Fibroblast of lung (primary cell): Measurements from ENCODE around the gene SLX9. TPM values are rescaled to one million over a fixed set of nuclear protein-coding genes. Genes with fewer than 3 reads are reported as not detected.

Experiments
- DNase-seq, 2 donors: peaks; one replicate each; pipeline versions ENCODE4 v3.0.0 to v3.0.0-alpha.2; 2010; ENCODE audit warnings: low read depth in 2 of 2
- H2AFZ ChIP-seq: 2 replicates; pipeline ENCODE4 v1.5.1; 2012; ENCODE audit warnings: low read length, control low read depth, inconsistent platforms
- H3K27ac ChIP-seq: 2 replicates; pipeline ENCODE4 v1.5.1; 2011; ENCODE audit warnings: low read length, control low read depth; ENCODE audit not compliant: insufficient read depth
- H3K27me3 ChIP-seq: 2 replicates; pipeline ENCODE4 v1.5.1; 2011; ENCODE audit warnings: mild to moderate bottlenecking, low read length; ENCODE audit not compliant: control insufficient read depth, insufficient read depth
- H3K36me3 ChIP-seq: 2 replicates; pipeline ENCODE4 v1.5.1; 2011; ENCODE audit warnings: low read length; ENCODE audit not compliant: control insufficient read depth, insufficient read depth
- H3K4me1 ChIP-seq: 2 replicates; pipeline ENCODE4 v1.5.1; 2011; ENCODE audit warnings: low read length; ENCODE audit not compliant: control insufficient read depth, insufficient read depth; ENCODE audit errors: extremely low read depth
- H3K4me2 ChIP-seq: 2 replicates; pipeline ENCODE4 v1.5.1; 2011; ENCODE audit warnings: low read length, control low read depth; ENCODE audit not compliant: insufficient read depth; ENCODE audit errors: extremely low read depth
- H3K4me3 ChIP-seq, 4 experiments: fragments of 200-600 bp in 1 of 4; sonication (generic) in 1 of 4; replicated peaks in 1 of 4; 2 replicates each; pipeline ENCODE4 v1.5.1; 2011 to 2016; ENCODE audit warnings: low read length in 4 of 4, low read depth in 3 of 4, mild to moderate bottlenecking in 3 of 4, control low read depth in 2 of 4, inconsistent platforms in 1 of 4, mixed read lengths in 1 of 4; ENCODE audit not compliant: insufficient read depth in 1 of 4; ENCODE audit errors: control extremely low read depth in 1 of 4
- H3K79me2 ChIP-seq: 2 replicates; pipeline ENCODE4 v1.5.1; 2012; ENCODE audit warnings: mild to moderate bottlenecking, low read length, inconsistent platforms; ENCODE audit not compliant: control insufficient read depth, insufficient read depth
- H3K9ac ChIP-seq: 2 replicates; pipeline ENCODE4 v1.5.1; 2011; ENCODE audit warnings: mild to moderate bottlenecking, low read length, control low read depth; ENCODE audit not compliant: insufficient read depth
- H3K9me3 ChIP-seq: 2 replicates; pipeline ENCODE4 v1.5.1; 2012; ENCODE audit warnings: low read depth, low read length; ENCODE audit not compliant: control insufficient read depth, insufficient read depth
- H4K20me1 ChIP-seq: 2 replicates; pipeline ENCODE4 v1.5.1; 2011; ENCODE audit warnings: low read length; ENCODE audit not compliant: control insufficient read depth, insufficient read depth; ENCODE audit errors: extremely low read depth
- EZH2 ChIP-seq: IDR thresholded peaks from 2 replicates; pipeline ENCODE4 v1.5.1; 2012; ENCODE audit warnings: low read length, control low read depth, mild to moderate bottlenecking; ENCODE audit errors: missing control alignments
- polyA plus RNA-seq, 2 donors: library from polyadenylated mRNA; depleted of rRNA in 1 of 2; stranded (reverse) in 1 of 2; unstranded in 1 of 2; fragments of >200 nt; gene quantifications; 2 replicates each; pipeline ENCODE4 v1.2.1, GENCODE V29; 2011 to 2012; ENCODE audit warnings: missing spikeins in 1 of 2
- total RNA-seq: library from RNA; depleted of rRNA; stranded (reverse); fragments of >200 nt; gene quantifications from 2 replicates; pipeline ENCODE4 v1.2.1, GENCODE V29; 2014
- TF ChIP-seq, protein P1 (sequence below), 2 donors: IDR thresholded peaks in 1 of 2; conservative IDR thresholded peaks in 1 of 2; 1 replicate in 1 of 2; 2 replicates in 1 of 2; pipeline ENCODE4 v1.5.1; 2011 to 2012; ENCODE audit warnings: low read length in 2 of 2, control low read depth in 1 of 2, inconsistent platforms in 1 of 2, low read depth in 1 of 2, mild to moderate bottlenecking in 1 of 2

Gene SLX9
- total and polyA plus RNA-seq, 2 donors (not counting 1 experiment from before 2014, with no cell fraction given) = 9.7 to 14.9 TPM

DNA sequence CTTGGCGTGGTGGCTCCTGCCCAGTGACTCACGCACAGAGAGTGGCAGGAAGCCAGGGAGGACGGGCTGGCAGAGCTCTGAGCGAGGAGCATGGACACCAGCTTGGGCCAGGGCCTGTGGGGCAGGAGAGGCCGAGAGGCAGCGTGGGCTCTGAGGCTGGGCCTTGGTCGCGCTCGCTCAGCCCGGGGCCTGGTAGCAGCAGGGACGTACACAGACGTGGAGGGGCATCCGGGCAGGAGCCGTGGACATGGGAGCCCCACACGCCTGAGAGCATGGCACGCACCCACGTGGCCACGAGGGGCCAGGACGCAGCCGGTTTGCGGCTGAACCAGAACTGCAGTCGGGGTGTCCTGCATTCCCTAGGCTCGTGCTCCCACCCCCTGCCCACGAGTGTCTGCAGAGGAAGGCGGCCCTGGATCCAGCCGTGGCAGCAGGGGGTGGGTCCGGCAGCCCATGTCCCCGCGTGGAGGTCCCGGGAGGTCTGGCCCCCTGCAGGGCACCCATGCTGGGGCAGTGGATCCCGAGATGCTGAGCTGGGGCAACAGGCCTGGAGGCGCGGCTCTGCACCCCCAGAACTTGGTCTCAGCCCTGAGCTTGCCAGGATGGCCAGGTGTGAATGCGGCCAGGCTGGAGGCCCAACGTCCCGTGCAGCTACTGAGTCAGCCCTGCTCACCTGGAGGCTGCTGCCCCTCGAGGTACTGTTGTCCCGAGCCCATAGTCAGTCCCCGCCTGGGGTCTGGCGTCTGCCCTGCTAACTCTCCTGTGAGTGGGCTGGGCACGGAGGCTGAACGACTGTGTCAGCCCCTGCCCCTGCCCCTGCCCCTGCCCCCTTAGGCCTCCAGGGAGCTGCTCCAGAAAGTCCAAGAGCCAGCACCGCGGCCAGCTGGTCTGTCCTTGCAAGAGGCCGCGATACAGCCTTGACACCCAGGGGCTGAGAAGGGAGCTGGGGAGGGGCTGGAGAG lies 61.6 kb downstream of the SLX9 start:
- H3K4me3 ChIP-seq = no peak overlapping the region
- peak; percentile 68 to 70 for DNase-seq
- no peaks in the 10 kb centered on the region for H3K9me3 ChIP-seq
- H3K79me2 ChIP-seq = no peaks in the 10 kb centered on the region
- no peak overlapping the region for H3K9ac ChIP-seq
- H3K27me3 ChIP-seq = peaks cover 5% of the 10 kb centered on the region
- TF ChIP-seq, protein P1, sequence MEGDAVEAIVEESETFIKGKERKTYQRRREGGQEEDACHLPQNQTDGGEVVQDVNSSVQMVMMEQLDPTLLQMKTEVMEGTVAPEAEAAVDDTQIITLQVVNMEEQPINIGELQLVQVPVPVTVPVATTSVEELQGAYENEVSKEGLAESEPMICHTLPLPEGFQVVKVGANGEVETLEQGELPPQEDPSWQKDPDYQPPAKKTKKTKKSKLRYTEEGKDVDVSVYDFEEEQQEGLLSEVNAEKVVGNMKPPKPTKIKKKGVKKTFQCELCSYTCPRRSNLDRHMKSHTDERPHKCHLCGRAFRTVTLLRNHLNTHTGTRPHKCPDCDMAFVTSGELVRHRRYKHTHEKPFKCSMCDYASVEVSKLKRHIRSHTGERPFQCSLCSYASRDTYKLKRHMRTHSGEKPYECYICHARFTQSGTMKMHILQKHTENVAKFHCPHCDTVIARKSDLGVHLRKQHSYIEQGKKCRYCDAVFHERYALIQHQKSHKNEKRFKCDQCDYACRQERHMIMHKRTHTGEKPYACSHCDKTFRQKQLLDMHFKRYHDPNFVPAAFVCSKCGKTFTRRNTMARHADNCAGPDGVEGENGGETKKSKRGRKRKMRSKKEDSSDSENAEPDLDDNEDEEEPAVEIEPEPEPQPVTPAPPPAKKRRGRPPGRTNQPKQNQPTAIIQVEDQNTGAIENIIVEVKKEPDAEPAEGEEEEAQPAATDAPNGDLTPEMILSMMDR (conservative IDR thresholded peaks at IDR 0.05 in 1 of 2, IDR thresholded peaks at IDR 0.05 in 1 of 2; ENCODE audit: low read depth in 1 of 2, low read length in 2 of 2) = no peak
- no peak for TF ChIP-seq EZH2
- H2AFZ ChIP-seq = no peak overlapping the region
- H3K36me3 ChIP-seq = no peaks in the 10 kb centered on the region
- H4K20me1 ChIP-seq = no peaks in the 10 kb centered on the region
- H3K4me2 ChIP-seq = peak overlapping the region; percentile 21
- H3K27ac ChIP-seq = no peak overlapping the region
- no peaks in the 10 kb centered on the region for H3K4me1 ChIP-seq

- Histone ChIP-seq H3K27me3 (peaks cover 9% of the 10 kb centered on the region), H3K4me3 (no peak overlapping the region), H4K20me1 (no peaks in the 10 kb centered on the region), H3K9me3 (no peaks in the 10 kb centered on the region), H3K27ac (no peak overlapping the region), H3K4me1 (no peaks in the 10 kb centered on the region), H3K4me2 (no peak overlapping the region), H3K79me2 (no peaks in the 10 kb centered on the region), H2AFZ (no peak overlapping the region), H3K9ac (no peak overlapping the region), H3K36me3 (no peaks in the 10 kb centered on the region)
- DNase-seq = no peak
- no peak for TF ChIP-seq EZH2
- TF ChIP-seq, protein P1 (conservative IDR thresholded peaks at IDR 0.05 in 1 of 2, IDR thresholded peaks at IDR 0.05 in 1 of 2; ENCODE audit: low read depth in 1 of 2, low read length in 2 of 2) = no peak
These were observed 62.8 kb downstream of the SLX9 start for GRCh38 chr21:45002381-45003204.
